Caco-2 (cell line): Measurements from ENCODE around the gene BLTP3B. TPM values are rescaled to one million over a fixed set of nuclear protein-coding genes. Genes with fewer than 3 reads are reported as not detected.

Experiments
- BruUV-seq: library from RNA; stranded (reverse); fragments of 400-500 nt; replicated peaks from 2 replicates; lab custom pipeline; 2021; lab: Mats Ljungman, UMichigan
- CTCF ChIA-PET: fragments of 300-600 bp; sonication (Branson Sonifier 250); formaldehyde crosslinking; loops from one replicate; lab custom pipeline; 2022; ENCODE audit warnings: antibody characterized with exemption; lab: Charles Lee
- POLR2A ChIA-PET: fragments of 300-600 bp; sonication (Branson Sonifier 250); formaldehyde crosslinking; loops from one replicate; lab custom pipeline; 2022; ENCODE audit warnings: antibody characterized with exemption; lab: Charles Lee
- DNase-seq, 2 experiments: peaks; one replicate each; pipeline versions ENCODE4 v3.0.0 to v3.0.0-alpha.2; 2020 to 2022
- H3K27me3 ChIP-seq: replicated peaks from 2 replicates; pipeline ENCODE4 v1.6.0; 2011; ENCODE audit warnings: low read length; ENCODE audit not compliant: control insufficient read depth, insufficient read depth
- H3K36me3 ChIP-seq: 2 replicates; pipeline ENCODE4 v1.5.1; 2011; ENCODE audit warnings: low read length; ENCODE audit not compliant: control insufficient read depth, insufficient read depth
- H3K4me1 ChIP-seq: fragments of 250-450 bp; sonication (Bioruptor Pico); 2 replicates; pipeline ENCODE4 v1.5.1; 2020; ENCODE audit warnings: mild to moderate bottlenecking
- H3K4me3 ChIP-seq: 2 replicates; pipeline ENCODE4 v1.5.1; 2011; ENCODE audit warnings: low read depth, mild to moderate bottlenecking, control low read depth, low read length
- H3K9me3 ChIP-seq: fragments of 250-450 bp; sonication (Bioruptor Pico); 2 replicates; pipeline ENCODE4 v1.5.1; 2020; ENCODE audit warnings: mild to moderate bottlenecking, moderate library complexity
- H3K27ac Mint-ChIP-seq: one replicate; pipeline ENCODE4 v1.8.0; 2022; ENCODE audit warnings: mixed read lengths; ENCODE audit not compliant: unreplicated experiment
- H3K27me3 Mint-ChIP-seq: one replicate; pipeline ENCODE4 v1.8.0; 2022; ENCODE audit warnings: mixed read lengths; ENCODE audit not compliant: insufficient read depth, unreplicated experiment
- H3K36me3 Mint-ChIP-seq: one replicate; pipeline ENCODE4 v1.8.0; 2022; ENCODE audit warnings: mild to moderate bottlenecking, mixed read lengths; ENCODE audit not compliant: insufficient read depth, unreplicated experiment
- H3K4me1 Mint-ChIP-seq: one replicate; pipeline ENCODE4 v1.8.0; 2022; ENCODE audit warnings: low read depth, mixed read lengths; ENCODE audit not compliant: unreplicated experiment
- H3K4me3 Mint-ChIP-seq: one replicate; pipeline ENCODE4 v1.8.0; 2022; ENCODE audit warnings: mild to moderate bottlenecking, moderate library complexity, mixed read lengths; ENCODE audit not compliant: unreplicated experiment
- H3K9me3 Mint-ChIP-seq: one replicate; pipeline ENCODE4 v1.8.0; 2022; ENCODE audit warnings: mixed read lengths; ENCODE audit not compliant: unreplicated experiment
- intact Hi-C: fragments of 100-400 bp; cut with micrococcal nuclease; formaldehyde crosslinking; loops from one replicate; pipeline ENCODE4 v1.10.0; 2022; ENCODE audit not compliant: unreplicated experiment
- total RNA-seq: library from RNA; stranded (reverse); gene quantifications from 2 replicates; pipeline ENCODE4 v1.2.3, GENCODE V29; 2022
- TF ChIP-seq, protein P1 (sequence below), 2 experiments: fragments of 200-600 bp in 1 of 2; IDR thresholded peaks; 1 replicate in 1 of 2; 2 replicates in 1 of 2; pipeline versions ENCODE4 v1.5.1 to v1.8.0; 2011 to 2022; ENCODE audit warnings: antibody characterized with exemption in 1 of 2, control low read depth in 1 of 2, inconsistent platforms in 1 of 2, low read depth in 1 of 2, low read length in 1 of 2, mild to moderate bottlenecking in 1 of 2, moderate library complexity in 1 of 2; ENCODE audit not compliant: insufficient read depth in 1 of 2, severe bottlenecking in 1 of 2, unreplicated experiment in 1 of 2

The BLTP3B gene
- total RNA-seq, 1 experiment from 2014 or later = 29.6 TPM

DNA sequence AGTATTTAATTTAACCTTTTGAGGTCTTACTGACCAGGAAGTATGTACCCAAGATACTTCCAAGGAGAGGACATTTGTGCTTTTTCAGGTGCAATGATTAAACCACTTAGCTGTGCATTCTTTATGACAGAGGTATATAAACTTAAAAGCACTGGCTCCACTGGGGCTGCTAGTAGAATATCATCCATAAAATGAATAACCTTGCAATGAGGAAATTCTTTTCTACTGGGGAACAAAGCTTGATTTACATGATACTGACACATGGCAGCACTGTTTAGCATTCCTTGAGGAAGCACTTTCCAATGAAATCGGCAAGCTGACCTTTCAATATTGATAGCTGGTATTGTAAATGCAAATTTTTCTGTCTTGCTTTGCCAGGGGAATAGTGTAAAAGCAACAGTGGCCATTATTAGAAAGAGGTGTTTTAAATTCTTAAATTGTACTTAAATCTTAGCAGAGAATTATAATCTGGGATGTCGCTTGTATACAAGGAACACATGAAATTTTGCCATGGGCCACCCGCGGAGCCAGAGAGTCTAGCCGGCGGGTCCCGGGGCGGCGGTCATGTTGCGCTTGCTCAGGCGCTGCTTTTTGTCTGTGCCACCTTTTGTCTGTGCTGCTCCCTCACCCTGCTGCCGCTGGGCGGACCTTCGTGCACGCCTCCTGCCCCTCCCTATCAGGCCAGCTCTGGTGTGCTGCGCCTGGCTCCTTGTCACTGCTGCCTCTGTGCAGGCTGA lies 20.9 kb upstream of the BLTP3B start:
- H3K4me1 ChIP-seq = no peaks in the 10 kb centered on the region
- H3K9me3 ChIP-seq = peaks cover 9% of the 10 kb centered on the region
- Mint-ChIP-seq H3K36me3 (peaks cover 7% of the 10 kb centered on the region), H3K9me3 (peaks cover 10% of the 10 kb centered on the region), H3K27me3 (no peaks in the 10 kb centered on the region), H3K4me1 (no peaks in the 10 kb centered on the region), H3K27ac (no peak overlapping the region), H3K4me3 (no peak overlapping the region)
- no peak for DNase-seq
- TF ChIP-seq, protein P1, sequence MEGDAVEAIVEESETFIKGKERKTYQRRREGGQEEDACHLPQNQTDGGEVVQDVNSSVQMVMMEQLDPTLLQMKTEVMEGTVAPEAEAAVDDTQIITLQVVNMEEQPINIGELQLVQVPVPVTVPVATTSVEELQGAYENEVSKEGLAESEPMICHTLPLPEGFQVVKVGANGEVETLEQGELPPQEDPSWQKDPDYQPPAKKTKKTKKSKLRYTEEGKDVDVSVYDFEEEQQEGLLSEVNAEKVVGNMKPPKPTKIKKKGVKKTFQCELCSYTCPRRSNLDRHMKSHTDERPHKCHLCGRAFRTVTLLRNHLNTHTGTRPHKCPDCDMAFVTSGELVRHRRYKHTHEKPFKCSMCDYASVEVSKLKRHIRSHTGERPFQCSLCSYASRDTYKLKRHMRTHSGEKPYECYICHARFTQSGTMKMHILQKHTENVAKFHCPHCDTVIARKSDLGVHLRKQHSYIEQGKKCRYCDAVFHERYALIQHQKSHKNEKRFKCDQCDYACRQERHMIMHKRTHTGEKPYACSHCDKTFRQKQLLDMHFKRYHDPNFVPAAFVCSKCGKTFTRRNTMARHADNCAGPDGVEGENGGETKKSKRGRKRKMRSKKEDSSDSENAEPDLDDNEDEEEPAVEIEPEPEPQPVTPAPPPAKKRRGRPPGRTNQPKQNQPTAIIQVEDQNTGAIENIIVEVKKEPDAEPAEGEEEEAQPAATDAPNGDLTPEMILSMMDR (IDR thresholded peaks at IDR 0.05; ENCODE audit: insufficient read depth in 1 of 2, low read depth in 1 of 2, low read length in 1 of 2, severe bottlenecking in 1 of 2, unreplicated experiment in 1 of 2) = no peak
- CTCF ChIA-PET = interaction anchor here (0.9 kb wide), 1 partner anchor 9 kb away, joined by 3 read pairs; no protein-coding TSS in a partner anchor
- intact Hi-C loops = no loop called here
- POLR2A ChIA-PET = no interaction called here
- H3K4me3 ChIP-seq = no peak overlapping the region
- H3K36me3 ChIP-seq = peaks cover 8% of the 10 kb centered on the region
- H3K27me3 ChIP-seq = no peaks in the 10 kb centered on the region
- BruUV-seq = no TSS peak

- H3K4me1 ChIP-seq = no peaks in the 10 kb centered on the region
- peaks cover 1% of the 10 kb centered on the region; the same call in 1 of the 2 replicates for H3K36me3 ChIP-seq
- H3K36me3 Mint-ChIP-seq = no peaks in the 10 kb centered on the region
- BruUV-seq = no TSS peak
- no peak overlapping the region for H3K4me3 ChIP-seq
- DNase-seq = peak in 1 of 2 experiments; percentile 40
- intact Hi-C loops = no loop called here
- H3K9me3 Mint-ChIP-seq = peaks cover 10% of the 10 kb centered on the region
- H3K27me3 ChIP-seq = no peaks in the 10 kb centered on the region
- no peaks in the 10 kb centered on the region for H3K4me1 Mint-ChIP-seq
- POLR2A ChIA-PET = no interaction called here
- H3K9me3 ChIP-seq = peaks cover 10% of the 10 kb centered on the region
- H3K27ac Mint-ChIP-seq = no peak overlapping the region
- CTCF ChIA-PET = no interaction called here
- H3K27me3 Mint-ChIP-seq = no peaks in the 10 kb centered on the region
- no peak overlapping the region for H3K4me3 Mint-ChIP-seq
- TF ChIP-seq, protein P1 (IDR thresholded peaks at IDR 0.05; ENCODE audit: insufficient read depth in 1 of 2, low read depth in 1 of 2, low read length in 1 of 2, severe bottlenecking in 1 of 2, unreplicated experiment in 1 of 2) = no peak
These were observed 16.9 kb upstream of the BLTP3B start for GRCh38 chr12:100159391-100160104.

- TF ChIP-seq, protein P1 (IDR thresholded peaks at IDR 0.05; ENCODE audit: insufficient read depth in 1 of 2, low read depth in 1 of 2, low read length in 1 of 2, severe bottlenecking in 1 of 2, unreplicated experiment in 1 of 2) = no peak
- ChIA-PET POLR2A (no interaction called here), CTCF (no interaction called here)
- Mint-ChIP-seq H3K4me3 (no peak overlapping the region), H3K27ac (no peak overlapping the region), H3K9me3 (peaks cover 10% of the 10 kb centered on the region), H3K27me3 (no peaks in the 10 kb centered on the region), H3K36me3 (no peaks in the 10 kb centered on the region), H3K4me1 (no peaks in the 10 kb centered on the region)
- Histone ChIP-seq H3K4me1 (no peaks in the 10 kb centered on the region), H3K27me3 (no peaks in the 10 kb centered on the region), H3K4me3 (no peak overlapping the region), H3K9me3 (peaks cover 10% of the 10 kb centered on the region), H3K36me3 (peaks cover 1% of the 10 kb centered on the region; the same call in 1 of the 2 replicates)
- DNase-seq = no peak
- intact Hi-C loops = no loop called here
- no TSS peak for BruUV-seq
These were observed 15.9 kb upstream of the BLTP3B start for GRCh38 chr12:100158535-100158934.
